K562 (cell line): Measurements from ENCODE around the gene REX1BD. TPM values are rescaled to one million over a fixed set of nuclear protein-coding genes. Genes with fewer than 3 reads are reported as not detected.
A peak's percentile ranks its signal among the peaks of the same experiment; 100 is the strongest.

Experiments used
- ADNP ChIP-seq: fragments of 200-800 bp; sonication (Bioruptor generic); IDR thresholded peaks from 2 replicates; pipeline ENCODE4 v1.6.1; 2016; ENCODE audit warnings: missing genetic modification characterization, missing compliant biosample characterization
- ARID2 ChIP-seq: fragments of 450-650 bp; IDR thresholded peaks from 2 replicates; pipeline ENCODE4 v1.6.1; 2017; ENCODE audit warnings: antibody characterized with exemption, mild to moderate bottlenecking
- BHLHE40 ChIP-seq: IDR thresholded peaks from 2 replicates; pipeline ENCODE4 v1.6.1; 2011; ENCODE audit warnings: low read length, improper control_type of control experiment
- BRD4 ChIP-seq: fragments of 200-600 bp; sonication (generic); IDR thresholded peaks from 2 replicates; pipeline ENCODE4 v1.6.1; 2017; ENCODE audit warnings: inconsistent platforms
- CC2D1A ChIP-seq: fragments of 450-650 bp; IDR thresholded peaks from 2 replicates; pipeline ENCODE4 v1.6.1; 2017; ENCODE audit warnings: mild to moderate bottlenecking
- CTCF ChIP-seq, 3 experiments: IDR thresholded peaks in 2 of 3; conservative IDR thresholded peaks in 1 of 3; 2 replicates each; pipeline ENCODE4 v1.5.1; 2011 to 2012; ENCODE audit warnings: low read length in 3 of 3, mild to moderate bottlenecking in 3 of 3, control low read depth in 2 of 3, improper control_type of control experiment in 1 of 3, inconsistent platforms in 1 of 3, low read depth in 1 of 3, mixed read lengths in 1 of 3, moderate library complexity in 1 of 3; ENCODE audit not compliant: insufficient read depth in 2 of 3
- E2F1 ChIP-seq: sonication (generic); formaldehyde crosslinking; IDR thresholded peaks from 2 replicates; pipeline ENCODE4 v1.8.1; 2023; ENCODE audit warnings: mild to moderate bottlenecking, missing genetic modification reagents, moderate library complexity
- EHMT2 ChIP-seq: fragments of 450-650 bp; IDR thresholded peaks from 2 replicates; pipeline ENCODE4 v1.6.1; 2018; ENCODE audit warnings: antibody characterized with exemption
- HDAC2 ChIP-seq: fragments of 450-650 bp; IDR thresholded peaks from 2 replicates; pipeline ENCODE4 v1.6.1; 2016; ENCODE audit warnings: mild to moderate bottlenecking
- HOXB6 ChIP-seq: fragments of 250-450 bp; sonication (Bioruptor Pico); IDR thresholded peaks from 2 replicates; pipeline ENCODE4 v1.5.1; 2022; ENCODE audit warnings: mild to moderate bottlenecking, borderline replicate concordance
- KAT2B ChIP-seq: IDR thresholded peaks from one replicate; pipeline ENCODE4 v1.6.1; 2012; ENCODE audit warnings: low read depth, mild to moderate bottlenecking, control low read depth, inconsistent platforms, low read length, moderate library complexity
- NFRKB ChIP-seq: fragments of 450-650 bp; IDR thresholded peaks from 2 replicates; pipeline ENCODE4 v1.6.1; 2016; ENCODE audit warnings: low read depth
- NKRF ChIP-seq: fragments of 450-650 bp; IDR thresholded peaks from 2 replicates; pipeline ENCODE4 v1.6.1; 2016; ENCODE audit warnings: borderline replicate concordance
- RAD51 ChIP-seq: fragments of 450-650 bp; IDR thresholded peaks from 2 replicates; pipeline ENCODE4 v1.7.1; 2016; ENCODE audit warnings: low read depth, mild to moderate bottlenecking, borderline replicate concordance
- RBM39 ChIP-seq: fragments of 200-400 bp; formaldehyde crosslinking; optimal IDR thresholded peaks from 2 replicates; pipeline ENCODE3; 2018; ENCODE audit warnings: low read depth, low read length
- SLC30A9 ChIP-seq: fragments of 250-450 bp; sonication (Bioruptor Pico); IDR thresholded peaks from 2 replicates; pipeline ENCODE4 v1.8.0; 2022; ENCODE audit warnings: mild to moderate bottlenecking, moderate library complexity
- TAF9B ChIP-seq: fragments of 450-650 bp; IDR thresholded peaks from 2 replicates; pipeline ENCODE4 v1.6.1; 2018; ENCODE audit warnings: mild to moderate bottlenecking; ENCODE audit not compliant: partially characterized antibody
- TCF7L2 ChIP-seq: fragments of 150-350 bp; IDR thresholded peaks from 2 replicates; pipeline ENCODE4 v1.6.1; 2016; ENCODE audit warnings: low read depth, mild to moderate bottlenecking, low read length, moderate library complexity
- TEAD4 ChIP-seq, 2 experiments: sonication (generic) in 1 of 2; formaldehyde crosslinking in 1 of 2; IDR thresholded peaks; 2 replicates each; pipeline versions ENCODE4 v1.6.1 to v1.8.0; 2012 to 2022; ENCODE audit warnings: borderline replicate concordance in 1 of 2, inconsistent platforms in 1 of 2, low read length in 1 of 2, mild to moderate bottlenecking in 1 of 2, missing genetic modification reagents in 1 of 2
- ZNF224 ChIP-seq: sonication (generic); formaldehyde crosslinking; IDR thresholded peaks from 2 replicates; pipeline ENCODE4 v1.8.0; 2022; ENCODE audit warnings: mild to moderate bottlenecking, missing genetic modification reagents
- ZNF41 ChIP-seq: fragments of 250-450 bp; sonication (Bioruptor Pico); conservative IDR thresholded peaks from 2 replicates; pipeline ENCODE4 v1.4.0; 2020; ENCODE audit warnings: mild to moderate bottlenecking
- ZSCAN29 ChIP-seq: fragments of 450-650 bp; IDR thresholded peaks from 2 replicates; pipeline ENCODE4 v1.6.1; 2017
- polyA plus RNA-seq, 8 experiments: library from polyadenylated mRNA; depleted of rRNA in 4 of 8; stranded (reverse) in 5 of 8; unstranded in 3 of 8; fragments of >200 nt; fragmentation: Nextera tagmentation in 2 of 8; fragmentation: Illumina TruSeq in 1 of 8; extraction: Ambion mirVana in 2 of 8; extraction: Trizol in 1 of 8; gene quantifications; 2 replicates each; pipeline versions ENCODE4 v1.2.1 to v1.2.3, GENCODE V29; 2011 to 2014; ENCODE audit warnings: inconsistent platforms in 1 of 8, missing spikeins in 1 of 8
- total RNA-seq, 7 experiments: library from RNA; depleted of rRNA in 6 of 7; stranded (reverse); fragments of >200 nt in 6 of 7; fragmentation: Illumina TruSeq in 2 of 7; extraction: Trizol in 2 of 7; gene quantifications; 2 replicates each; pipeline versions ENCODE4 v1.2.1 to v1.2.3, GENCODE V29; 2011 to 2021; ENCODE audit warnings: low replicate concordance in 1 of 7
- TF ChIP-seq, protein P1 (sequence below): fragments of 200-800 bp; sonication (Bioruptor generic); IDR thresholded peaks from 2 replicates; pipeline ENCODE4 v1.6.1; 2017; ENCODE audit warnings: missing genetic modification characterization, missing compliant biosample characterization

REX1BD gene
- total and polyA plus RNA-seq, 9 of the 15 experiments (the other 6 are each of a cell fraction or from before 2014, with no cell fraction given): 1.9 to 136 (median 13.8) TPM

DNA sequence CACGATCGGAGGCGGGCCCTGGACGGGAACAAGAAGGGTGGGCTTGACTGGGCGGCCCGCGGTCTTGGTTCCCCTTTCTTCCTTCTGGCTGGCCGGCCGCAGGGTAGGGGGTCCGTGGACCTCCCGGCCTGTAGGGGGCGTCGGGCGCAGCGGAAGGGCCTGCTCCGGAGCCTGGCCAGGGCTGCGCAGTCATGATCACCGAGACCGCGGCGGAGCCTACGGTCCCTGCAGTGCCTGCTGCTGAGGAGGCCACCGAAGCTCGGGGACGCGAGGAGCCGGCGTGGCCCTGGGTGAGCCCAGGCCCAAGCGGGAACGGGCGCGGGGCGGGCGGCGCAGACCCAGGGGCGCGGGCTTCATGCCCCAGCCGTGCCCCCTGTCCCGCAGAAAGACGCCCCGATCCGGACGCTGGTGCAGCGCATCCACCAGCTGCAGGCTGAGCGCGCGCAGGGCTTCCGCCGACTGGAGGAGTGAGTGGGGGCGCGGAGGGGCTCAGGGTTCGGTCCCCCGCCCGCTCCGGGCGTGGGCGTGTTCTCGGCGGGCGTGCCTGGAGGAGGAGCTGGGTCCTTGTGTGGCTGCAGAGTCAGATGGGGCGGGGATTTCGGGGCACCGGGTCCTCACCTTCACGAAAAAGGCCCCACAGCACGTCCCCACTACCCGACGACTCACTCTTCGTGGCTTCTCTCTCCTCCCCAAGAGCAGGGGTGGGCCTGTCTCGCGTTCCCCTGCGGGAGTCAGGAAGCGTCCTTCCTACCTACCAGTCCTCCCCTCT lies at the start of gene REX1BD (continued):
- no peak; the same call in 1 of the 2 replicates for TF ChIP-seq NKRF
- 0 out of 2 replicates have a peak, but pooled peaks have one; percentile 58 for TF ChIP-seq ZNF224 (CRISPR knock-in tag)
- TF ChIP-seq ARID2: no peak
- TF ChIP-seq HDAC2: no peak
- no peak for TF ChIP-seq TCF7L2
- peak; percentile 76 to 92 (median 88) for TF ChIP-seq CTCF (IDR thresholded peaks at IDR 0.05 in 2 of 3, conservative IDR thresholded peaks at IDR 0.05 in 1 of 3; ENCODE audit: insufficient read depth in 2 of 3, low read depth in 1 of 3, low read length in 3 of 3)
- no peak for TF ChIP-seq RBM39
- no peak; the same call in 1 of the 2 replicates for TF ChIP-seq BHLHE40
- no peak for TF ChIP-seq ADNP (tag)
- no peak for TF ChIP-seq TAF9B
- TF ChIP-seq, protein P1, sequence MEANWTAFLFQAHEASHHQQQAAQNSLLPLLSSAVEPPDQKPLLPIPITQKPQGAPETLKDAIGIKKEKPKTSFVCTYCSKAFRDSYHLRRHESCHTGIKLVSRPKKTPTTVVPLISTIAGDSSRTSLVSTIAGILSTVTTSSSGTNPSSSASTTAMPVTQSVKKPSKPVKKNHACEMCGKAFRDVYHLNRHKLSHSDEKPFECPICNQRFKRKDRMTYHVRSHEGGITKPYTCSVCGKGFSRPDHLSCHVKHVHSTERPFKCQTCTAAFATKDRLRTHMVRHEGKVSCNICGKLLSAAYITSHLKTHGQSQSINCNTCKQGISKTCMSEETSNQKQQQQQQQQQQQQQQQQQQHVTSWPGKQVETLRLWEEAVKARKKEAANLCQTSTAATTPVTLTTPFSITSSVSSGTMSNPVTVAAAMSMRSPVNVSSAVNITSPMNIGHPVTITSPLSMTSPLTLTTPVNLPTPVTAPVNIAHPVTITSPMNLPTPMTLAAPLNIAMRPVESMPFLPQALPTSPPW (CRISPR knock-in tag): peak; percentile 89
- TF ChIP-seq ZNF41: no peak
- TF ChIP-seq BRD4: no peak
- TF ChIP-seq ZSCAN29: no peak
- TF ChIP-seq CC2D1A: peak; percentile 92
- no peak for TF ChIP-seq SLC30A9 (CRISPR knock-in tag)
- TF ChIP-seq TEAD4 (IDR thresholded peaks at IDR 0.05; ENCODE audit: low read length): 0 out of 2 replicates have a peak, but pooled peaks have one; percentile 6
- no peak for TF ChIP-seq TEAD4 (CRISPR knock-in tag; IDR thresholded peaks at IDR 0.05; ENCODE audit: borderline replicate concordance)
- no peak for TF ChIP-seq RAD51
- no peak for TF ChIP-seq KAT2B
- no peak for TF ChIP-seq NFRKB
- TF ChIP-seq EHMT2: 0 out of 2 replicates have a peak, but pooled peaks have one; percentile 19
- TF ChIP-seq E2F1 (CRISPR knock-in tag): peak; percentile 46; the same call in 1 of the 2 replicates
- no peak for TF ChIP-seq HOXB6 (CRISPR knock-in tag)
